Skeletal muscle cell (primary cell): ENCODE measurements around the gene PLAAT5.
"Not testable (repeated sequence)": the region's sequence is repeated elsewhere in the genome, so short reads cannot be mapped to it uniquely, and the experiment has no call there.

ENCODE experiments used
- DNase-seq: peaks from one replicate; pipeline ENCODE4 v3.0.0-alpha.2; 2010; ENCODE audit warnings: low read depth
- H3K4me3 ChIP-seq: 2 replicates; pipeline ENCODE4 v1.5.1; 2011; ENCODE audit warnings: low read depth, mild to moderate bottlenecking, control low read depth, low read length, moderate library complexity

The PLAAT5 gene

GRCh38 chr11:63490551-63491239 lies at the start of gene PLAAT5:
Gene PLAAT5, minus strand, starts transcription at chr11:63491167. Its CDS starts 133 bp downstream, at chr11:63491034.
- peak within 1 kb of the TSS; percentile 34 for H3K4me3 ChIP-seq
- DNase-seq = no peak

GRCh38 chr11:63537293-63538101 lies 46.5 kb upstream of the PLAAT5 start:
- H3K4me3 ChIP-seq = peak overlapping the region; percentile 30
- DNase-seq = no peak

- no peak for DNase-seq
Measured at GRCh38 chr11:63536669-63537292, 45.8 kb upstream of the PLAAT5 start, which contains the start of gene PLAAT4. Gene PLAAT4, plus strand, starts transcription at chr11:63536808. Its CDS starts 61 bp downstream, at chr11:63536869.

GRCh38 chr11:63535734-63536133 lies 44.8 kb upstream of the PLAAT5 start:
- H3K4me3 ChIP-seq = no peak overlapping the region
- DNase-seq = no peak

More at GRCh38 chr11:63536669-63537292, 45.8 kb upstream of the PLAAT5 start, which contains the start of gene PLAAT4:
- peak within 1 kb of the TSS; percentile 30 for H3K4me3 ChIP-seq

- DNase-seq = no peak
- H3K4me3 ChIP-seq = no peak overlapping the region
Measured at GRCh38 chr11:63534895-63535461, 44.0 kb upstream of the PLAAT5 start.

GRCh38 chr11:63534076-63534475 lies 43.1 kb upstream of the PLAAT5 start:
- DNase-seq = no peak
- no peak overlapping the region for H3K4me3 ChIP-seq

- H3K4me3 ChIP-seq = no peak overlapping the region
- DNase-seq = no peak
Measured at GRCh38 chr11:63532799-63533475, 42.0 kb upstream of the PLAAT5 start.

GRCh38 chr11:63532117-63532516 lies 41.1 kb upstream of the PLAAT5 start:
- no peak overlapping the region for H3K4me3 ChIP-seq

GRCh38 chr11:63531074-63531792 lies 40.3 kb upstream of the PLAAT5 start:
- not testable (repeated sequence) for DNase-seq, H3K4me3 ChIP-seq

More at GRCh38 chr11:63532117-63532516, 41.1 kb upstream of the PLAAT5 start:
- DNase-seq = no peak

GRCh38 chr11:63530021-63530420 lies 39.1 kb upstream of the PLAAT5 start:
- DNase-seq = no peak

GRCh38 chr11:63529373-63529772 lies 38.4 kb upstream of the PLAAT5 start:
- not testable (repeated sequence) for H3K4me3 ChIP-seq, DNase-seq

More at GRCh38 chr11:63530021-63530420, 39.1 kb upstream of the PLAAT5 start:
- no peak overlapping the region for H3K4me3 ChIP-seq

- H3K4me3 ChIP-seq, DNase-seq: not testable (repeated sequence)
Measured at GRCh38 chr11:63528729-63529278, 37.8 kb upstream of the PLAAT5 start.

GRCh38 chr11:63528156-63528555 lies 37.2 kb upstream of the PLAAT5 start:
- not testable (repeated sequence) for H3K4me3 ChIP-seq, DNase-seq

- no peak overlapping the region for H3K4me3 ChIP-seq
- no peak for DNase-seq
Measured at GRCh38 chr11:63527667-63528066, 36.7 kb upstream of the PLAAT5 start.

- no peak for DNase-seq
- H3K4me3 ChIP-seq = no peak overlapping the region
Measured at GRCh38 chr11:63523151-63523550, 32.2 kb upstream of the PLAAT5 start.

- H3K4me3 ChIP-seq = no peak overlapping the region
- no peak for DNase-seq
Measured at GRCh38 chr11:63521896-63522295, 30.9 kb upstream of the PLAAT5 start.

GRCh38 chr11:63520606-63521170 lies 29.7 kb upstream of the PLAAT5 start:
- no peak for DNase-seq
- H3K4me3 ChIP-seq = no peak overlapping the region

GRCh38 chr11:63518548-63518947 lies 27.6 kb upstream of the PLAAT5 start:
- DNase-seq = no peak
- H3K4me3 ChIP-seq = no peak overlapping the region
